Activated CD4-positive, alpha-beta T cell treated with anti-CD3 and anti-CD28 coated beads for 36 hours (primary cell): ENCODE results near the gene UBL3. TPM values are rescaled to one million over a fixed set of nuclear protein-coding genes. Genes with fewer than 3 reads are reported as not detected.

Experiments
- ATAC-seq: fragments of 200-7000 bp; cut with Tn5 transposase; one replicate; pipeline ENCODE4 v1.10.0; 2021; ENCODE audit warnings: mild to moderate bottlenecking, moderate library complexity
- CTCF ChIA-PET: fragments of 350-600 bp; sonication (Branson Sonifier 250); formaldehyde crosslinking; loops from one replicate; lab custom pipeline; 2021; ENCODE audit warnings: antibody characterized with exemption; lab: Charles Lee
- POLR2A ChIA-PET: fragments of 350-600 bp; sonication (Branson Sonifier 250); formaldehyde crosslinking; loops from one replicate; lab custom pipeline; 2021; ENCODE audit warnings: antibody characterized with exemption, inconsistent platforms; lab: Charles Lee
- DNase-seq: peaks from one replicate; pipeline ENCODE4 v3.0.0-alpha.2; 2020
- H3K27ac Mint-ChIP-seq: one replicate; pipeline ENCODE4 v1.8.0; 2021; ENCODE audit warnings: mixed read lengths
- H3K27me3 Mint-ChIP-seq: one replicate; pipeline ENCODE4 v1.8.0; 2021; ENCODE audit warnings: mixed read lengths
- H3K36me3 Mint-ChIP-seq: one replicate; pipeline ENCODE4 v1.8.0; 2021; ENCODE audit warnings: low read depth, mixed read lengths
- H3K4me1 Mint-ChIP-seq: one replicate; pipeline ENCODE4 v1.8.0; 2021; ENCODE audit warnings: mixed read lengths
- H3K4me3 Mint-ChIP-seq: one replicate; pipeline ENCODE4 v1.8.0; 2021; ENCODE audit warnings: mild to moderate bottlenecking, moderate library complexity, mixed read lengths
- H3K9me3 Mint-ChIP-seq: one replicate; pipeline ENCODE4 v1.8.0; 2021; ENCODE audit warnings: low read depth, mixed read lengths
- intact Hi-C, 2 experiments: fragments of 100-400 bp; cut with DNase I in 1 of 2; cut with micrococcal nuclease in 1 of 2; formaldehyde crosslinking; loops; one replicate each; pipeline versions ENCODE4 v1.14.2 to v1.15.1; 2022 to 2024; cut with DNase I, micrococcal nuclease
- total RNA-seq, 2 experiments: library from RNA; stranded (reverse); gene quantifications; one replicate each; pipeline ENCODE4 v1.2.3, GENCODE V29; 2021

The UBL3 gene
- total RNA-seq, 2 experiments from 2014 or later, result 9.1 to 10.7 TPM

- intact Hi-C loops, result no loop called here
- Mint-ChIP-seq H3K36me3 (no peaks in the 10 kb centered on the region), H3K27ac (no peak overlapping the region), H3K4me3 (no peak overlapping the region), H3K4me1 (no peaks in the 10 kb centered on the region), H3K27me3 (peaks cover 14% of the 10 kb centered on the region), H3K9me3 (no peaks in the 10 kb centered on the region)
- DNase-seq (no peak), ATAC-seq (no peak)
- ChIA-PET POLR2A (interaction anchor here (0.7 kb wide), 1 partner anchor 203 kb away, joined by 3 read pairs; no protein-coding TSS in a partner anchor), CTCF (no interaction called here)
Measured at GRCh38 chr13:29745704-29746103, 104.7 kb downstream of the UBL3 start.

- no peak for DNase-seq
- intact Hi-C loops, result no loop called here
- H3K4me3 Mint-ChIP-seq, result no peak overlapping the region
- H3K36me3 Mint-ChIP-seq, result no peaks in the 10 kb centered on the region
- no peaks in the 10 kb centered on the region for H3K4me1 Mint-ChIP-seq
- ChIA-PET CTCF (interaction anchor here (0.6 kb wide), 1 partner anchor 68 kb away, joined by 3 read pairs; no protein-coding TSS in a partner anchor), POLR2A (no interaction called here)
- peaks cover 8% of the 10 kb centered on the region for H3K27me3 Mint-ChIP-seq
- no peaks in the 10 kb centered on the region for H3K9me3 Mint-ChIP-seq
- H3K27ac Mint-ChIP-seq, result no peak overlapping the region
- ATAC-seq, result no peak
Measured at GRCh38 chr13:29743201-29743786, 107.1 kb downstream of the UBL3 start.

GRCh38 chr13:29740961-29741360 lies 109.5 kb downstream of the UBL3 start:
- ChIA-PET POLR2A (no interaction called here), CTCF (interaction anchor here (1.1 kb wide), 1 partner anchor 27 kb away, joined by 4 read pairs; no protein-coding TSS in a partner anchor)
- Mint-ChIP-seq H3K9me3 (no peaks in the 10 kb centered on the region), H3K27me3 (peaks cover 6% of the 10 kb centered on the region), H3K4me1 (no peaks in the 10 kb centered on the region), H3K4me3 (no peak overlapping the region), H3K27ac (no peak overlapping the region), H3K36me3 (no peaks in the 10 kb centered on the region)
- intact Hi-C loops, result no loop called here
- DNase-seq (no peak), ATAC-seq (no peak)

- CTCF ChIA-PET, result interaction anchor here (0.6 to 0.8 kb wide), 2 partner anchors 19 to 270 kb away, joined by 3 read pairs; no protein-coding TSS in a partner anchor
- Mint-ChIP-seq H3K4me3 (no peak overlapping the region), H3K9me3 (no peaks in the 10 kb centered on the region), H3K36me3 (no peaks in the 10 kb centered on the region), H3K27ac (no peak overlapping the region), H3K4me1 (peaks cover 5% of the 10 kb centered on the region), H3K27me3 (peaks cover 22% of the 10 kb centered on the region)
- ATAC-seq (no peak), DNase-seq (no peak)
- POLR2A ChIA-PET, result no interaction called here
- intact Hi-C loops, result no loop called here
Measured at GRCh38 chr13:29737061-29737460, 113.4 kb downstream of the UBL3 start.

DNA sequence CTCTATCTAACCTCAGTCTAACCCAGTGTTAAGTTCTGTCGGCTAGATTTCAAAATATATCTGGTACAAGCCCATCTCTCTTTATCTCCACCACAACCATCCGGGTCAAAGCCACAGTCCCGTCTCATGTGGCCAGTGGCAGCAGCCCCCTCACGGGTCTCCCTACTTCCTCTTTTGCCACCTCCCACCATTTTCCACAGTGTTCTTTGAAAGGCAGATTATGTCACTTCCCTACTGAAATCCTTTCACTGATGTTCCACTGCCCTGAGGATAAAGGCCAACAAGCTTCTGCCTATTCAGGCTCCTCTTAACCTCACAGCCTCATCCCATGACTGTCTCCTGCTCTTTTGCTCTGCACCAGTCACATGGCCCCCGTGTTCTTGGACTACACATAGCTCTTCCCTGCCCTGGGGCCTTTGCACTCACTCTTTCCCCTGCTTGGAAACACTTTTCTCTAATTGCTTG lies 117.2 kb downstream of the UBL3 start:
- CTCF ChIA-PET, result no interaction called here
- POLR2A ChIA-PET, result no interaction called here
- Mint-ChIP-seq H3K4me3 (no peak overlapping the region), H3K27ac (no peak overlapping the region), H3K4me1 (peaks cover 5% of the 10 kb centered on the region), H3K36me3 (no peaks in the 10 kb centered on the region), H3K9me3 (no peaks in the 10 kb centered on the region), H3K27me3 (peaks cover 43% of the 10 kb centered on the region)
- intact Hi-C loops, result no loop called here
- no peak for ATAC-seq
- DNase-seq, result no peak

GRCh38 chr13:29730253-29730652 lies 120.2 kb downstream of the UBL3 start:
- H3K4me3 Mint-ChIP-seq, result no peak overlapping the region
- intact Hi-C loops, result no loop called here
- CTCF ChIA-PET, result interaction anchor here (0.7 to 1.2 kb wide), 3 partner anchors 17 to 402 kb away, joined by 3 to 6 read pairs (median 3); no protein-coding TSS in a partner anchor
- POLR2A ChIA-PET, result no interaction called here
- peaks cover 47% of the 10 kb centered on the region for H3K27me3 Mint-ChIP-seq
- peaks cover 5% of the 10 kb centered on the region for H3K4me1 Mint-ChIP-seq
- H3K9me3 Mint-ChIP-seq, result no peaks in the 10 kb centered on the region
- DNase-seq (no peak), ATAC-seq (no peak)
- H3K36me3 Mint-ChIP-seq, result no peaks in the 10 kb centered on the region
- no peak overlapping the region for H3K27ac Mint-ChIP-seq

DNA sequence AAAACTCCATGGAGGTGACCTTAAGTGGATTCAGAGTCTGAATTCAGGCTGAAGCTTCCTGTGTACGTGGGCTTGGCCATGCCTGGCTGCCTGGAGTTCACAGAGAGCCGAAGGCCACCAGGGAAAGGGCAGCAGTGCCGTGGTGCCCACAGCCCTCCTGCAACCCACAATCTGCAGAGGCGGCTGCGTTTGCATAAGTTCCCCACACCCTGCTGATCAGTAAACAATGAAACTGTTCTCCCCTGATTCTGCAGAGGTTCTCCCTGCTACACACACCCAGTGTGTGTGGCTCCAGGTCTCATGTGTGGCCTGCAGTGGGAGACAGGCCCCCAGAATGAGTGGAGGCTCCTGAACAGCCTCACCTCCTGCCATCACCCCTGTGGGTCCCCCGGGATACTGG lies 128.0 kb downstream of the UBL3 start:
- Mint-ChIP-seq H3K36me3 (no peaks in the 10 kb centered on the region), H3K4me3 (no peak overlapping the region), H3K9me3 (no peaks in the 10 kb centered on the region), H3K4me1 (no peaks in the 10 kb centered on the region), H3K27me3 (peaks cover 12% of the 10 kb centered on the region), H3K27ac (no peak overlapping the region)
- ChIA-PET POLR2A (no interaction called here), CTCF (interaction anchor here (0.7 to 1.0 kb wide), 2 partner anchors 228 to 231 kb away, joined by 3 read pairs; no protein-coding TSS in a partner anchor)
- no peak for ATAC-seq
- DNase-seq, result no peak
- intact Hi-C loops, result no loop called here

- no peak for ATAC-seq
- no peaks in the 10 kb centered on the region for H3K36me3 Mint-ChIP-seq
- POLR2A ChIA-PET, result no interaction called here
Measured at GRCh38 chr13:29721766-29722165, 128.7 kb downstream of the UBL3 start.

GRCh38 chr13:29718694-29719093 lies 131.7 kb downstream of the UBL3 start:
- Mint-ChIP-seq H3K27me3 (peaks cover 8% of the 10 kb centered on the region), H3K9me3 (no peaks in the 10 kb centered on the region), H3K27ac (no peak overlapping the region), H3K4me1 (no peaks in the 10 kb centered on the region), H3K4me3 (no peak overlapping the region), H3K36me3 (no peaks in the 10 kb centered on the region)
- no peak for ATAC-seq
- DNase-seq, result no peak
- intact Hi-C loops, result no loop called here
- CTCF ChIA-PET, result no interaction called here
- POLR2A ChIA-PET, result interaction anchor here (0.6 kb wide), 1 partner anchor 897 kb away, joined by 3 read pairs; no protein-coding TSS in a partner anchor

More at GRCh38 chr13:29721766-29722165, 128.7 kb downstream of the UBL3 start:
- intact Hi-C loops, result no loop called here
- Mint-ChIP-seq H3K9me3 (no peaks in the 10 kb centered on the region), H3K27me3 (peaks cover 8% of the 10 kb centered on the region), H3K4me3 (no peak overlapping the region), H3K4me1 (no peaks in the 10 kb centered on the region), H3K27ac (no peak overlapping the region)
- DNase-seq, result no peak
- CTCF ChIA-PET, result no interaction called here

DNA sequence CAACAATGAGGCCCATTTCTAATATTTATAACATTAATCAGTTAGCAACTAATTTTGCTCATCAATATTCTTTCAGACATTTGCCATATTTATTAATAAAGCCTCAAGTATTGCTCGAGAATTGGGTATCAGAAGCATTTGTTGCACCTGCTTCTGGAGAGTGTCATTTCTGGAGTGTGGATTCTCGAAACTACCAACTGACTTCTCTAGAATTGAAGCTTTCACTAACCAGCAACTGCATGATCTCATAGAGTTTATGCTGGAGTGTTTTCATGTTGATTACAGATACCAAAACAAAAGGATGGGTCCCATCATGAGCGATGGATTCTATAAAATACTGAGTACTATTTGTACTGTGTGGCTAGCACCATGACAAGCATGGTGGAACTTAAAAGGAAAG lies 133.9 kb downstream of the UBL3 start:
- no peak for ATAC-seq
- H3K36me3 Mint-ChIP-seq, result no peaks in the 10 kb centered on the region

More for the DNA sequence above, 133.9 kb downstream of the UBL3 start:
- no peaks in the 10 kb centered on the region for H3K9me3 Mint-ChIP-seq
- H3K27ac Mint-ChIP-seq, result no peak overlapping the region
- ChIA-PET CTCF (interaction anchor here (1.2 kb wide), 1 partner anchor 16 kb away, joined by 3 read pairs; no protein-coding TSS in a partner anchor), POLR2A (no interaction called here)
- peaks cover 8% of the 10 kb centered on the region for H3K27me3 Mint-ChIP-seq
- DNase-seq, result no peak
- H3K4me3 Mint-ChIP-seq, result no peak overlapping the region
- intact Hi-C loops, result no loop called here
- H3K4me1 Mint-ChIP-seq, result no peaks in the 10 kb centered on the region
